Liver (tissue), 9 donors: ENCODE results near the gene KRT76. TPM values are rescaled to one million over a fixed set of nuclear protein-coding genes. Genes with fewer than 3 reads are reported as not detected.

Experiments
- DNase-seq: peaks from one replicate; pipeline ENCODE4 v3.0.0-alpha.2; 2017; ENCODE audit warnings: low spot score
- H3K27ac ChIP-seq, 2 donors: one replicate each; pipeline ENCODE4 v1.7.0; 2013; ENCODE audit warnings: inconsistent platforms in 2 of 2, low read length in 2 of 2, control low read depth in 1 of 2, low read depth in 1 of 2, mild to moderate bottlenecking in 1 of 2
- H3K27me3 ChIP-seq, 4 donors: one replicate each; pipeline versions ENCODE4 v1.6.1 to v1.7.0; 2013; ENCODE audit warnings: low read length in 3 of 4, inconsistent platforms in 1 of 4, mild to moderate bottlenecking in 1 of 4, moderate library complexity in 1 of 4; ENCODE audit not compliant: control insufficient read depth in 4 of 4, insufficient read depth in 4 of 4
- H3K36me3 ChIP-seq, 4 donors: one replicate each; pipeline versions ENCODE4 v1.6.1 to v1.7.0; 2013; ENCODE audit warnings: low read length in 3 of 4, mild to moderate bottlenecking in 3 of 4, low read depth in 1 of 4, moderate library complexity in 1 of 4; ENCODE audit not compliant: control insufficient read depth in 4 of 4, insufficient read depth in 3 of 4
- H3K4me1 ChIP-seq, 4 donors: one replicate each; pipeline versions ENCODE4 v1.6.1 to v1.7.0; 2013; ENCODE audit warnings: low read length in 3 of 4, mild to moderate bottlenecking in 3 of 4, moderate library complexity in 1 of 4; ENCODE audit not compliant: control insufficient read depth in 4 of 4, insufficient read depth in 4 of 4
- H3K4me3 ChIP-seq, 3 donors: one replicate each; pipeline versions ENCODE4 v1.6.1 to v1.7.0; 2013; ENCODE audit warnings: low read length in 3 of 3, control low read depth in 1 of 3, low read depth in 1 of 3, mild to moderate bottlenecking in 1 of 3
- H3K9ac ChIP-seq, 2 donors: one replicate each; pipeline ENCODE4 v1.7.0; 2013; ENCODE audit warnings: low read length in 2 of 2, mild to moderate bottlenecking in 2 of 2, moderate library complexity in 2 of 2, control low read depth in 1 of 2, low read depth in 1 of 2
- H3K9me3 ChIP-seq, 4 donors: one replicate each; pipeline versions ENCODE4 v1.6.1 to v1.7.0; 2013; ENCODE audit warnings: low read length in 3 of 4; ENCODE audit not compliant: control insufficient read depth in 4 of 4
- ATF3 ChIP-seq: IDR thresholded peaks from 2 replicates; pipeline ENCODE4 v1.6.1; 2016; ENCODE audit warnings: antibody characterized with exemption
- CTCF ChIP-seq: fragments of 150-350 bp; IDR thresholded peaks from 2 replicates; pipeline ENCODE4 v1.5.1; 2017; ENCODE audit warnings: improper control_type of control experiment, low read depth, low read length; ENCODE audit not compliant: missing input control
- FOXA1 ChIP-seq: IDR thresholded peaks from 2 replicates; pipeline ENCODE4 v1.6.1; 2016; ENCODE audit warnings: antibody characterized with exemption
- GABPA ChIP-seq, 2 donors: IDR thresholded peaks in 1 of 2; conservative IDR thresholded peaks in 1 of 2; 2 replicates each; pipeline ENCODE4 v1.6.1; 2016; ENCODE audit warnings: antibody characterized with exemption in 2 of 2, mild to moderate bottlenecking in 1 of 2, moderate library complexity in 1 of 2
- HNF4A ChIP-seq, 2 donors: conservative IDR thresholded peaks; 2 replicates each; pipeline ENCODE4 v1.6.1; 2016; ENCODE audit warnings: antibody characterized with exemption in 2 of 2, mild to moderate bottlenecking in 2 of 2
- HNF4G ChIP-seq: IDR thresholded peaks from 2 replicates; pipeline ENCODE4 v1.6.1; 2016; ENCODE audit warnings: antibody characterized with exemption
- JUND ChIP-seq, 2 donors: IDR thresholded peaks; 2 replicates each; pipeline ENCODE4 v1.6.1; 2016; ENCODE audit warnings: antibody characterized with exemption in 2 of 2
- MAX ChIP-seq: IDR thresholded peaks from 2 replicates; pipeline ENCODE4 v1.6.1; 2016; ENCODE audit warnings: antibody characterized with exemption
- NR2F2 ChIP-seq: IDR thresholded peaks from 2 replicates; pipeline ENCODE4 v1.6.1; 2016; ENCODE audit warnings: antibody characterized with exemption
- RAD21 ChIP-seq, 2 donors: IDR thresholded peaks; 2 replicates each; pipeline ENCODE4 v1.6.1; 2016; ENCODE audit warnings: antibody characterized with exemption in 2 of 2, mild to moderate bottlenecking in 2 of 2
- REST ChIP-seq: IDR thresholded peaks from 2 replicates; pipeline ENCODE4 v1.6.1; 2016; ENCODE audit warnings: antibody characterized with exemption, mild to moderate bottlenecking
- RXRA ChIP-seq, 2 donors: IDR thresholded peaks; 2 replicates each; pipeline ENCODE4 v1.6.1; 2017 to 2018; ENCODE audit warnings: antibody characterized with exemption in 2 of 2, mild to moderate bottlenecking in 1 of 2
- SP1 ChIP-seq: IDR thresholded peaks from 2 replicates; pipeline ENCODE4 v1.6.1; 2018; ENCODE audit warnings: antibody characterized with exemption, mild to moderate bottlenecking
- TAF1 ChIP-seq: conservative IDR thresholded peaks from 2 replicates; pipeline ENCODE4 v1.6.1; 2016; ENCODE audit warnings: antibody characterized with exemption, mild to moderate bottlenecking
- WGBS: extraction: QIAGEN DNeasy Blood & Tissue Kit; methylation state at CpG from one replicate; pipeline ENCODE4 v1.1.7; 2013; 5-methylcytosine and 5-hydroxymethylcytosine counted together
- polyA plus RNA-seq, 2 donors: library from polyadenylated mRNA; stranded (reverse) in 1 of 2; unstranded in 1 of 2; fragments of 200-250 nt in 1 of 2; fragments of >200 nt in 1 of 2; fragmentation: Nextera tagmentation in 1 of 2; extraction: Ambion mirVana in 1 of 2; gene quantifications; one replicate each; pipeline versions ENCODE4 v1.2.1 to v1.2.3, GENCODE V29; 2013 to 2015
- total RNA-seq, 2 donors: library from RNA; depleted of rRNA; stranded (reverse); fragments of >200 nt; gene quantifications; one replicate each; pipeline ENCODE4 v1.2.3, GENCODE V29; 2014
- donor health status: healthy.
- donor health status: healthy.
- donor health status: healthy.
- donor health status: healthy.
- donor health status: healthy.

The KRT76 gene
- total and polyA plus RNA-seq, 4 donors: not detected

- no peak for DNase-seq
- WGBS: 93% methylated on average over 11 of the region's 11 CpGs
These were observed 11.9 kb upstream of the KRT76 start for GRCh38 chr12:52788876-52789636.

GRCh38 chr12:52788192-52788875 lies 11.2 kb upstream of the KRT76 start:
- no peak overlapping the region for H3K9ac ChIP-seq
- no peaks in the 10 kb centered on the region for H3K9me3 ChIP-seq
- no peak overlapping the region for H3K27ac ChIP-seq
- DNase-seq: no peak
- H3K4me3 ChIP-seq: no peak overlapping the region
- TF ChIP-seq HNF4G (no peak), HNF4A (conservative IDR thresholded peaks at IDR 0.05) (no peak), TAF1 (no peak), GABPA (IDR thresholded peaks at IDR 0.05 in 1 of 2, conservative IDR thresholded peaks at IDR 0.05 in 1 of 2) (no peak), ATF3 (no peak), MAX (no peak), NR2F2 (no peak), SP1 (no peak), FOXA1 (no peak), REST (no peak), CTCF (no peak), JUND (IDR thresholded peaks at IDR 0.05) (no peak)
- peaks cover 0 to 2% (median 0%) of the 10 kb centered on the region in 4 donors for H3K27me3 ChIP-seq
- H3K36me3 ChIP-seq: no peaks in the 10 kb centered on the region
- no peaks in the 10 kb centered on the region for H3K4me1 ChIP-seq
- 82% methylated on average over 6 of the region's 6 CpGs for WGBS

More at GRCh38 chr12:52788876-52789636, 11.9 kb upstream of the KRT76 start:
- H3K4me1 ChIP-seq: no peaks in the 10 kb centered on the region
- H3K27me3 ChIP-seq: peaks cover 0 to 2% (median 0%) of the 10 kb centered on the region in 4 donors
- no peak for TF ChIP-seq RXRA (IDR thresholded peaks at IDR 0.05)
- TF ChIP-seq RAD21 (IDR thresholded peaks at IDR 0.05): no peak
- no peak for TF ChIP-seq JUND (IDR thresholded peaks at IDR 0.05)
- TF ChIP-seq CTCF: no peak
- no peak for TF ChIP-seq NR2F2
- no peak overlapping the region for H3K4me3 ChIP-seq
- H3K36me3 ChIP-seq: no peaks in the 10 kb centered on the region
- H3K9me3 ChIP-seq: no peaks in the 10 kb centered on the region
- H3K27ac ChIP-seq: no peak overlapping the region
- no peak overlapping the region for H3K9ac ChIP-seq
